Renal pelvis (tissue), 4 donors: ENCODE measurements around the gene SUSD1. TPM values are rescaled to one million over a fixed set of nuclear protein-coding genes. Genes with fewer than 3 reads are reported as not detected.
"Not testable (repeated sequence)": the region's sequence is repeated elsewhere in the genome, so short reads cannot be mapped to it uniquely, and the experiment has no call there.

Experiments
- DNase-seq: peaks from one replicate; pipeline ENCODE4 v3.0.0-alpha.2; 2013
- polyA plus RNA-seq, 3 donors: library from polyadenylated mRNA; unstranded; fragments of 120-200 nt; gene quantifications; one replicate each; pipeline ENCODE4 v1.2.1, GENCODE V29; 2013; ENCODE audit not compliant: insufficient read length in 3 of 3

The SUSD1 gene
- polyA plus RNA-seq, 3 donors: 31.7 to 41.4 (median 35.1) TPM

DNA sequence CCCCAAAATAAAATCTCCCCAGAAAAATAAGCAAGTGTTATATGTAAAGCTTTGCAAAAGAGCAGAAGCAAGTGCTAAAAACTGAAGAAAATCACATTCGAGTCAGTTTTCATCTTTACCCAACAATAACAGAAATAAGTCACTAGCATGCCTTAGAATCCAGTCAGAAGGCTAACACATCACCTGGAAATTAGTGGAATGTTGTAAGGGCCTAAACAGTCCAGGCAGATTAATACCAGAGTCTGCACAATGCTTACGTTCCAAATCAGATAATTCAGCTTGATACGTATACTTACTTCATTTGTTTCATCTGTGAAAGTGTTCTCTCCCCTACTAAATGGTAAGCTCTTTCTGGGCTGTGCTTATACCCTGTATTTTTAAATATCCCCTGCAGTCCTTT, 42.7 kb downstream of the SUSD1 start:
- DNase-seq: no peak

DNA sequence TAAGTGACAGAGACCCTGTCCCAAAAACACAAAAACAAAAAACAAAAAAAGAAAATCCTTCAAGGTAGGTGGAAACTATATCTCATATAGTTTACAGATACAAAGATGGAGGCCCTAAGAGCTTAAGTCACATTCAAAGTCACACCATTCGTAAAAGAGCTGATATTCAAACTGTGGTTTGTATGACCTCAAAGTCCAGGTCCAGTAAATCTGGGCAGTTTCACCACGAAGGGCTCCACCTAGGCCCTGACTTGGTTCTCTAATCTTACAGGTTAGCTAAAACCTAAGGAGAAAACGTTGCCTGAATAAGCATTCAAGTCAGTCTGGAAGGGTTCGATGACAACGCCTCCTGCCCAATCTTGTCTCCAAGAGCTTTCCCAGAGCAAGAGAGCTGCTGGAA, 44.1 kb downstream of the SUSD1 start:
- DNase-seq: no peak

DNA sequence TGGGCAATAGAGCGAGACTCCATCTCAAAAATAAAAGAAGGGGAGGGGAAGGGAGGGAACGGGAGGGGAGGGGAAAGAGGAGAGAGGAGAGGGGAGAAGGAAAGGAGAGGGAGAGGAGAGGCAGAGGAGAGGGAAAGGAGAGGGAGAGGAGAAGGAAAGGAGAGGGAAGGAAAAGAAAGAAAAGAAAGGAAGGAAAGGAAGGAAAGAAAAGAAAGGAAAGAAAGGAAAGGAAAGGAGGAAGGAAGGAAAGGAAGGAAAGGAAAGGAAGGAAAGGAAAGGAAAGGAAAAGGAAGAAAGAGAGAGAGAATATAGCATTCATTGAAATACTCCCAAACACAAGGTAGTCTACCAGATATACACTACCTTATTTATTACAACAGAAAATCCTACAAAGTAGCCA, 44.8 kb downstream of the SUSD1 start:
- no peak for DNase-seq

GRCh38 chr9:112129246-112129645, 45.9 kb downstream of the SUSD1 start:
- DNase-seq: no peak

DNA sequence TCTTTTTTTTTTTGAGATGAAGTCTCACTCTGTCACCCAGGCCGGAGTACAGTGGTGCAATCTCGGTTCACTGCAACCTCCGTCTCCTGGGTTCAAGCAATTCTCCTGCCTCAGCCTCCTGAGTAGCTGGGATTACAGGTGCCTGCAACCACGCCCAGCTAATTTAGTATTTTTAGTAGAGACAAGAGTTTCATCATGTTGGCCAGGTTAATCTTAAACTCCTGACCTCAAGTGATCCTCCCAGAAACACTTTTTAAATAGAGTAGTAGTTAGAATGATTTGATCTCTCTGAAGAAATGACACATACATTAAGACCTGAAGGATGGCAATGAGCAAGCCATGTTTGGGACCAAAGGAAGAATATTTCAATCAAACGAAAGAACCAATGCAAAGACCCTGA, 46.7 kb downstream of the SUSD1 start:
- not testable (repeated sequence) for DNase-seq

DNA sequence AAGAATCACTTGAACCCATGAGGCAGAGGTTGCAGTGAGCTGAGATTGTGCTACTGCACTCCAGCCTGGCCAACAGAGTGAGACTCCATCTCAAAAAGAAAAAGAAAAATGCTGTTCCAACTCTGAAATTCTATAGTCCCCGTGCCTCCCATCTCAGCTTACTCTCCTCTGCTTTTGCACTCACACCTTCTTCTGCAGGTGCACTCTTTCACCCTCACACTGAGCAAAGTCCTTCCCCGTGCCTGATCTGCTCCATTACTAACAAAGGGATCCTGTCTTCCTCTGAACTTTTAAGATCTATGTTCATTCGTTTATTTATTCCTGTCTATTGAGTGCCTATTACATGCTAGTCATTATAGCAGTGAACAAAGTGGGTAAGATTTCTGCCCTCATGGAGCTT, 47.8 kb downstream of the SUSD1 start:
- DNase-seq: no peak

DNA sequence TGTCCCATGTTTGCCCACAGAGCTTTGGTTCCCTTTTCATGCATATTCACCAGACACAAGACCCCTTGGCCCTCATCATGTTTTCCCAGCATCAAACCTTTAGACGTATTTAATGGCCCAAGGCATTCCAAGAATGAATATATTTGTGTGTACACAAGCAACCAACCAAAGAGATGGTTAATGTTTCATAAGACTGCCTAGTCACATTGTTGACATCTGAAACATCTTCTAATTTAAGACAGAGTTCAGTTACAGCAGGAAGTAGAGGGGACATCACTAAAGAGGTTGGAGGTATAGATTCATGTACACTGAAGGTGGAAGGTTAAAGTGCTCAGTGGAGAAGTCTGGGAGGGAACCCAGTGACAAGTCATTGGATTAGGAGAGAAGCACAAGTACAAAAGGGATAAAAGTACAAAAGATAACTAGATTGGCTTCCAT, 49.1 kb downstream of the SUSD1 start:
- peak; percentile 83 for DNase-seq

- DNase-seq: no peak
Observed at GRCh38 chr9:112124156-112124555, 50.9 kb downstream of the SUSD1 start.

- no peak for DNase-seq
Observed at GRCh38 chr9:112121633-112122032, 53.5 kb downstream of the SUSD1 start.

DNA sequence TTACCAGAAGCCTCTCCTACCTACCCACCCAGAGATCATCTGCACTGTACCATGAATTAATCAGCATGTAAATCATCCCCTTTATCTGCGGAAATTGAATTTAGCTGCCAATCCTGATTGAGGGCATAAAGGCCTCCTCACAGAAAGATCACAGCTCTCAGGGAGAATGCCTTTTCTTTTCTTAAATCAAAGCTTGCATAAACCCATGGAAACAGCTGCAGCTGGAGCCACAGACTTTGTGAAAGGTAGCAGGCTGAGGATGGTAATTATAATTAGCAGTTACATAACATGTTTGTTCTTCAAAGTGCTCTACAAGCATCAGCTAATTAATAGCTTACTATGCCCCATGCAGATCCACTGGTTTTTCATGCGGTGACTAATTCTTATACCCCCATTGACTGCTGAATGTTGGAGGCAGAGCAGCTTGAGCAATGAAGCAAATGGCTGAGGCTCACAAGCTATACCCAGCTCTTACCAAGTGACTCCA, 54.6 kb downstream of the SUSD1 start:
- peak; percentile 34 for DNase-seq

DNA sequence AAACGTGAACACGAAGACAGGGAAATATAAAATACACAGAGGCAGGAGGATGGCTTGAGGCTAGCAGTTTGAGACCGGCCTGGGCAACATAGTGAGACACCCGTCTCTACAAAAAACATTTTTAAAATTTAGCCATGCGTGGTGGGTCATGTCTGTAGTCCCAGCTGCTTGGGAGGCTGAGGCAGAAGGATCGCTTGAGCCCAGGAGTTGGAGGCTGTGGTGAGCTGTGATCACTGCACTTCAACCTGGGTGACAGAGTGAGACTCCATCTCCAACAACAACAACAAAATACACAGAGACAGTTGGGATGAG, 55.1 kb downstream of the SUSD1 start:
- no peak for DNase-seq

GRCh38 chr9:112119225-112120029, 55.7 kb downstream of the SUSD1 start:
- peak; percentile 76 for DNase-seq

DNA sequence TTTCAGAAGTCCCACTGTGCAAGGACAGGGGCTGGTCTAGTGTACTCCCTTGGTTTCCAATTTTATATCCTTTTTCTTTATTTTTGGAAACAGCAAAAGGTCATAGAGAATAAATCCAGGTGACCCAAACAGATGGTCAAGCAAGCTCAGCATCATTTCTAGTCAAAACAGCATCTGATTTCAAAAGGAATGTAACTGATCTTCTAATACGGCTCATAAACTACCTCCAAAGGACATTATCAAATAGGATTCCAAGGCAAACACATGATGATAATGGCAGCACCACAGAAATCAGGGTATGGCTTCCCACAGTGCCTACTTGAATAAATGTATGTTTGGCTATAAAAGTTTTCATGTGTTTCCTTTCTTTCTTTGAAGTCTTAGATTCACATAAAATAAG, 57.1 kb downstream of the SUSD1 start:
- peak; percentile 64 for DNase-seq

GRCh38 chr9:112115970-112116753, 58.9 kb downstream of the SUSD1 start:
- DNase-seq: no peak

- DNase-seq: no peak
Observed at GRCh38 chr9:112115109-112115508, 60.0 kb downstream of the SUSD1 start.

DNA sequence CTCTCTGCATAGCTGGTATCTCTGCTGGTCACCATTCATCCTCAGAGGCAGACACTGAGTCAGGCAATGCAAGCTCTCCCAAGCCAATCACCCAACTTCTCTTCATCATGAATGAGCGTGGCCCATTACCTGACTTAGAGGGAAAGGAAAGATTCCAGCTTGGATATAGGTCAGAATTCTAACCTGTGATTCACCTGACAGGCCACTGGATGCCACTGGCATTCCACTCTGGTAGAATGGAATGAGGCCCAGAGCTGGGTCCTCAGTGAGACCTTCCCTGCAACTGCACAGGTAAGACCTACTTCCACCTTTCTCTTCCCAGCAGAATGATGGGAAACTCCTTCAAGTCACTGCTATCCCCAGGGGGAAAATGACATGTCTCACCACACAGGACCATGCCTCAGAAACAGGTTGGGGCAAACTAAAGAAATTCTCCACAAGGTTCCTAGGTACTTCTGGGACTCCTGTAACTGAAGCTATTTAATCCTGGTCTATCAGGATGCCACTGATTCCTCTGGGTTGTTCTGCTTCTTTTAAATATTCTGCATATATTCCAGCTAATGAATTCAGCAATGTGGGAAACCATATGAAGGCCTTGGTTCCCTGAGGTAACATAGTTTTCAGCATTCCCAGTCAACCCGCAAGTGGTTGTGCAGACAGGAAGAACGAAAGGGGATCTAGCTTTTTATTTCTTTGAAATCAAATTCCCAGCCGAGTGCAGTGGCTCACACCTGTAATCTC, 62.0 kb downstream of the SUSD1 start:
- no peak for DNase-seq

DNA sequence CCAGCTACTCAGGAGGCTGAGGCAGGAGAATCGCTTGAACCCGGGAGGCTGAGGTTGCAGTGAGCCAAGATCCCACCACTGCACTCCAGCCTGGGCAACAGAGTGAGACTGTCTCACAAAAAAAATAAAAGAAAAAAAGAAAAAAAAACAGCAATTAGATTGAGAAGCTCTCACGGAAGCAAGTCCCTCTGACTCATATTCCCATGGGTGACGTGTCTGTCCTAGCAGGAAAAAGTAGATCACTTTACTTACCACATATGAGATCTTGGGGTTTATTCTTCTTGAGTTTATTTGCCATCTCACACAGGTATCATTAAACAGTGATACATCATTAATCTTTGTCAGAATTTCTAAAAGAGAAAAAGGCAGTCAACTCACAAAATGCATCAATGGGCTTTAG, 62.6 kb downstream of the SUSD1 start:
- DNase-seq: no peak

DNA sequence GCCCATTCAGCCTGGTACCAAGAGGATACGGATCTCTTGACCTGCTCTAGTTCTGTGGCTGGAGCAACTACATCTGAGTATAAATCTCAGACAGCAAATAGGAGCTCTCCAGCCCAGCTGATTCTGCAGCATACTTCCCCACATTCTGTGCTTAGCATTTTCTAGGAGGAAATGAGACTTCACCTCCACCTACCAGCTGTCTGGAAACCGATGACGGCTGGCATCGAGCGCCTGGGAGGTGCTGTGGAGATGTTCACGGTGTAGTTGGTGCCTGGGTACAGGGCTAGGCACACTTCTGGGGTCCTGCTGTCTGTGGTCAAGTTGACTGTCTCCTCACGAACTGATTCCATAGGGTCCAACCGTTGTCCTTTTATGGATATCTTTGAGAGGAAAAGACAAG, 63.6 kb downstream of the SUSD1 start:
- DNase-seq: no peak

DNA sequence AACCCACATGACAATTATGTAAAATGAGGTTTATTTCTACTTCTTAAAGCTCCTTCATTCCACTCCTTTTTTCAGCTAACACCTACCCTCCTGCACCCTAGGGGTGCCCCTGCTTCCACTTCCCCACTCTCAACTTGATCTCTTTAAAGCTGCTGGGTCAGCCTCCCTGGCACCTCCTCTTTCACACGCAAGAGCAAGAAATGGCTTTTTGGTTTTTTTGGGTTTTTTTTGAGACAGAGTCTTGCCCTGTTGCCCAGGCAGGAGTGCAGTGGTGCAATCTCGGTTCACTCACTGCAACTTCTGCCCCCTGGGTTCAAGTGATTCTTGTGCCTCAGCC, 64.4 kb downstream of the SUSD1 start:
- DNase-seq: no peak

DNA sequence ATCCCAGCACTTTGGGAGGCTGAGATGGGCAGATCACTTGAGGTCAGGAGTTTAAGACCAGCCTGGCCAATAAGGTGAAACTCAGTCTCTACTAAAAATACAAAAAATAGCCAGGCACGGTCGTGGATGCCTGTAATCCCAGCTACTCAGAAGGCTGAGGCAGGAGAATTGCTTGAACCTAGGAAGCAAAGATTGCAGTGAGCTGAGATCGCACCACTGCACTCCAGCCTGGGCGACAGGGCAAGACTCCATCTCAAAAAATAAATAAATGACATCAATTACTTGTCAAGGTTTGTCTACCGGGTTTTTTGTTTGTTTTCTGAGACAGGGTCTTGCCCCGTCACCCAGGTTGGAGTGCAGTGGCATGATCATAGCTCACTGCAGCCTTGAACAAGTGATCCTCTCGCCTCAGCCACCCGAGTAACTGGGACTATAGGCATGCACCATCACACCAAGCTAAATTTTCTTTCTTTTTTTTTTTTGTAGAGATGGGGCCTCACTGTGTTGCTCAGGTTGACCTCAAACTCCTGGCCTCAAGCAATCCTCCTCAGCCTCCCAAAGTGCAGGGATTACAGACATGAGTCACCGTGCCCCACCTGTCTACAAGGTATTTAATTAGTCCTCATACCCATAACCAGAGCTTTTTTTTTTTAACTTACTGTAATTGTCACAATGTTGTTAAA, 64.9 kb downstream of the SUSD1 start:
- DNase-seq: no peak

- DNase-seq: no peak
Observed at GRCh38 chr9:112104901-112105300, 70.2 kb downstream of the SUSD1 start.

GRCh38 chr9:112104401-112104800, 70.7 kb downstream of the SUSD1 start:
- DNase-seq: no peak
